Retina (tissue), 1 donor: ENCODE measurements around the gene SORCS3.

Experiments
- DNase-seq: peaks from one replicate; pipeline ENCODE4 v3.0.0-alpha.2; 2016

Gene SORCS3

DNA sequence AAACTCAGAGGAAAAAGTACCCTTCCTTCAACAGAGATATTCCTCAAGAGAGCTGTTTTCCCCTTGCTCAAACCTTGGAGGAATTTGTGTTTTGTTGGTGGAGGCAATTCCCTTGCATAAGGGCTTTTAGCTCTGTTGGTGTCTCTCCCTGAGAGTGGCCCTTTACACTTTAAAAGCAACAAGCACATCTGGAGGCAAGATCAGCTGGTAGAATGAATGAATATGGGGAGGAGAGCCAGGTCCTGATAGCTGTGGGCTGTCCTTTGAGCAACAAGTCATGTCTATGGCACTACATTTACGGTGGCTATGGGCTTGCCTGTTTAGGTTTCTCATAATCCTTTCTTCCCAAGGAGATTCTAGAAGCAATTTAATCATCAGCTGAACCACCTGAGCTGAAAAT, 384.0 kb downstream of the SORCS3 start:
- DNase-seq: no peak

- DNase-seq: no peak
These were observed 385.5 kb downstream of the SORCS3 start for GRCh38 chr10:105026566-105026965.

DNA sequence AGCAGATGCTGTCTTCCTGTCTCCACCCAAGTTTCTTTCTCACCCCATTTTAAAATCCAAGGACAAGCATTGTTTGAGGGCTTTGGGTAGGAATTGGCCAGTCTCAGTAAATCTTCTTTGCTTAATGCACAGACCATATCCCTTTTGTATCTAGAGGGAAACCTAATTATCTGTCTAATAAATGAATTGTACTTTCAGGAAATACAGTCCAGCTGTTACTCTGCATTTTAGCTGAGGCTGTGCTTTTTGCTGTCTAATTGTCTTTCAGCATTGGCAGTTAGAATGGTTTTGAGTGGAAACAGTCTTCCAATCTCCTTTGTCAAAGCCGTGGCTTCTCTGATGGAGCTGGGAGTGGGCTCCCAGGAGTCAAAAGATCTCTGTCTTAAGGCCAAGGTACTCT, 388.2 kb downstream of the SORCS3 start:
- no peak for DNase-seq

DNA sequence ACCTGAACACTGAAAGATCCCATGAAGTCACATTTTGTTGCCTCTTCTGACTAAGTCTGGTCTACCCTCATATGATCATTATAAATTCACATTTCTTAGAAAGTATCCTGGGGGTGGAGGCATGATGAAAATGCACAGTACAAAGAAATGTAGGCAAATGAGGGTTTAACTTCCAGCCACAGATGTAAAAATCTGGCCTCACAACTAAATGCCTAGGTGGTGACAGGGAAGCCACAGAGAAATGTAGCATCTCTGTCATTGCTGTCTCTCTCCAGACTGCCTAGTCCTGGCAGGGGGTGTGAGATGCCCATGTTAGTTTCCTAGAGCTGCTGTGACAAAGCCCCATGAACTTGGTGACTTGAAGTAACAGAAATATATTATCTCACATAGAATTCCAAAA, 395.9 kb downstream of the SORCS3 start:
- no peak for DNase-seq

DNA sequence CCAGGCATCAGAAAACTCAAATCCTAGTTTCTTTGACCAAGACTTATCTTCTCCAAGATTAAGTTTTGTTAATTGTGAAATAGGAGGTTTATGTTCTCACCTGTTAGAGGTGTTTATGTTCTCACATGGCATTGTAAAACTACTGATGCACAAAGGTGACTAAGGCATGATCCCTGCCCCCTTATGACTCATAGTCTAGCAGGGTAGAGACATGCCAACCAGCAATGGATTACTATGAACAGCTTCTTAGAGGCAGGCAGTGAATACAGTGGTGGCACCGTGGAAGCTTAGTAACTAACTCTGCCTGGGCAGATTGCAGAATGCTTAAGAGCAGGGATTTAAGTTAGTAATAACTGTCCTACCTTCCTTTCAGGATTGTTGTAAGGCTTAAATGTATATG, 400.9 kb downstream of the SORCS3 start:
- DNase-seq: no peak

- DNase-seq: no peak
These were observed 401.9 kb downstream of the SORCS3 start for GRCh38 chr10:105042906-105043552.

- DNase-seq: no peak
These were observed 403.8 kb downstream of the SORCS3 start for GRCh38 chr10:105044902-105045301.

DNA sequence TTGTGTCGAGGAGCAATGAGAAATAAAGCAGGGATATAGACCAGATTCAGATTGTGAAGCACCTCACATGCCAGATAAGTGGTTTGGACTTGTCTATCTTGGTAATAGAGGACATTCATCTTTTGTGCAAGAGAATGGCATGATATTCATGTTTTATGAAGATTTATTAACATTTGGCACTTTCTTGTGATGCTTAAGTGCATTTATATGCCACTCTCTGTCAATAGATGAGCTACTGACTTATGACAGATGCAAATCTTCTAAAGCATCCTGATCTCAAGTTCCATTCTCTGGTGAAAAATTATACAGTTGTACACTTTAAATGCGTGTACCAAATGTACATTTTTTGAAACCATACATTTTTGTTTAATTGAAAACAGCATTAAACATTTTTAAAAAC, 415.3 kb downstream of the SORCS3 start:
- no peak for DNase-seq

DNA sequence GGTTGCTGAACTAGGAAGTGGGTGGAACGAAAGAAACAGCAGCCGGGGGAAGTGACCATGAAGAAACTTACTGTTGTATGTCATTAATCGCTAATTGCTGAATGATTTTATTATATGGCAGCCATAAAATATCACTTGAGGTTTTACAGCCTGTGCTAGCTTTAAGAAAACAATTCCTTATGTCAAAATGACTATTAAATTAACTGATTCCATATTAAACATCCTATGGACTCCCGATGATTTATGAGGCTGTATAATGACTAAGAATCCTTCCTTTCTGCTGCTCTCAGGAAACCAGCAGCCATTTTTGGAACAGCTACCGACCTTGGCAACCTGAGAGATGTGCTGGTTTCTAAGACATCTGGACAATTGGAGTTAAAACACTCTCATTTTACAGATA, 421.9 kb downstream of the SORCS3 start:
- DNase-seq: no peak

GRCh38 chr10:105063796-105064195, 422.7 kb downstream of the SORCS3 start:
- DNase-seq: peak; percentile 63

- DNase-seq: no peak
These were observed 427.4 kb downstream of the SORCS3 start for GRCh38 chr10:105068497-105068896.

GRCh38 chr10:105070249-105070648, 429.2 kb downstream of the SORCS3 start:
- no peak for DNase-seq

GRCh38 chr10:105070952-105071351, 429.9 kb downstream of the SORCS3 start:
- no peak for DNase-seq

DNA sequence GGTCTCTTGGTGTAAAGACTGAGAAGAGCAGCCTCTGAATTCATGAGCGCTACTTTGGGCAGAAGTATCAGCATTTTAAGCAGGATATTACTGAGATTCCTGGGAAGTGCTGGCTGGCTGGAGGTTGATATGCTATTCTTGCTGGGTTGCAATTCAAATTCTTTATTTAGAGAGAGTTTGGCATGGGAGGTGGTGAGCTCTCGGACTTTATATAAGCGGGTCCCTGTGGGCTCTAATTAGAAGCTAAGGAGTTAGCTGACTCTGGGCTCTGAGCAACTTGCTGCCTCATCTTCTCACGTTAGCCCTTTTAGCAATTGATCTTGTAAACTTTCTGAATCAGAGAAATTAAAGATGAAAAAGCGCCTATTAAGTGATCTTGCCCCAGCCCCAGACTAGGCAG, 430.9 kb downstream of the SORCS3 start:
- DNase-seq: no peak

DNA sequence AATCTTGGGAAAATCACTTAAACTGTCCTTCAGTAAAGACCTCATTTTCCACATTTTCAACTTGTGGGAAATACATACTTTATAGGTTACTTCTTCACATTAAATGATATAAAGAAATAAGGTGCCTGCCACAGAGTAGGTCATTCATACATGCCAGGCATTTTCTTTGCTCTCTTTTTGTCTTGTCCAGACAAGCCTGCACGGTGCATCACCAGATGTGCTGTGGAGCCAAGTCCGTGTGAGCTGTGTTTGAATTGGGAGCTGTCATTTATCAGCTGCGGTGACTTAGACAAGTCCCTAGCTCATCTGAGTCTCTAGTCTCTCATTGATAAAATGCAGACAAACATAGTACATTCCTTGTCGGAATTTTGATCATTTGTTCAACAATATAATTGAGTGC, 432.9 kb downstream of the SORCS3 start:
- no peak for DNase-seq

DNA sequence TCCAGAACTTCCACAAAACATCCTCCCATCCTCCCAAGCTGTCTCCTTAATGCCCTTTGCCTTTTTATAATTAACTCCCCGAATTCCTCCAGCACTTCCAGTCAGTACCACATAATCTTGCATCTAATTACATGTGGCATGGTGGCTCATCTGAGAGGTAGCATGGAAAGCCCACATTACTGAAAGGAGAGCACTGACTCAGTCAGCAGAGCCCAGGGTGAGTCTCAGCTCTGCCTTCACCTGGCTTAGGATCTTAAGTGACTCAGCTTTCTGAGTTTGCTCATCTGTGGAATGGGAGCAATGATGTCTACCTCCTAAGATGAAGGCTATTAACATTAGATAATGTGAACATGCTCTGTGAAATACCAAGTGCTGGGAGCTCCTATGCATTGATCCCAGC, 433.9 kb downstream of the SORCS3 start:
- DNase-seq: no peak

- DNase-seq: no peak
These were observed 444.9 kb downstream of the SORCS3 start for GRCh38 chr10:105085980-105086379.

DNA sequence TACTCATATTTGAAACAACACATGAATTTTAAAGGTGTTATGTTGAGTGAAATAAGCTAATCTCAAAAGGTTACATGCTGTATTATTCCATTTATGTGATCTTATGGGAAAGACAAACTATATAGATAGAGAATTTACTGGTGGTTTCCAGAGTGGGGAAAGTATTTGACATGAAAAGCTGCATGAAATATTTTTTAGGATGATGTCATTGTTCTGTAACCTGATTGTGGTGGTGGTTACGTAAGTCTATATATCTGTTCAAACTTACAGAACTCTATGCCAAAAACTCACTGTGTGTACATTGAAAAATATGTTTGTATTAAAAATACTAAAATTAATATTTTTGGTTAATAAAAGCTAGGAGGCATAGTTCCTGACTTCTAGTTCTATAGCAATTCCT, 453.0 kb downstream of the SORCS3 start:
- no peak for DNase-seq

DNA sequence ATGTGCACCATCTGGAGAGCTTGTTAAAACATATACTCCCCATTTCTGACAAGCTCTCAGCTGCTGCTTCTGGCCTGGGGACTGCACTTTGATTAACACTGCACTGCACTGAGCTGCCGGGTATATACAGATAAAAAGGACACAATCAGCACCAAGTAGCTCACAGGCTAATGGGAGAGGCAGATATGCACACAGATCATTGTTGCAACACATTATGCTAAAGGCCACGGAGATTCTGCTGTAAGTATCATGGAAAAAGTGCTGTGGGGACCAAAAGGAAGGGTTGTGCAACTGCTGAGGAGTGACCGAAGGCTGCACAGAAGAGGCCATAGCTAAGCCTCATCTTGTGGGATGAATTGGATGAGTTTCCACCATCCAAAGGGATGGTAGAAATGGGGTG, 455.2 kb downstream of the SORCS3 start:
- DNase-seq: no peak

- DNase-seq: no peak
These were observed 461.9 kb downstream of the SORCS3 start for GRCh38 chr10:105102977-105103376.

- no peak for DNase-seq
These were observed 463.2 kb downstream of the SORCS3 start for GRCh38 chr10:105104297-105104696.

DNA sequence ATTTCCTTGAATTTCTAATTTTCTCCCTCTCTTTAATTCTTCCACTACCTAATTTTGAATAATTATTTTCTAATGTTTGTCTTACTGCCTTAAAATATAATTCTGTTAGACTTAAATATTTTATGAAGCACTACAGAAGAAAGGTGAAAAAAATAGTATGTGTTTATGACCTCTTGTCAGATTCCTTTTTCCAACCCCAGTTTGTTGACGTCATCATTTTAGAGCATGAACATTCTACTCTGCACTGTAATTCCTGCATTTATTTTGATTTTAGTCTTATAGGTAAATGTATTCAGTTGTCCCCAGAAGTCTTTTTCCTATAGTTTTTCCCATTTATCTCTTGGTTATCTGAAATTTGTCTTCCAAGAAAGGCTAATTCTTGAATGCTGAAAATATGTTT, 468.1 kb downstream of the SORCS3 start:
- DNase-seq: no peak

DNA sequence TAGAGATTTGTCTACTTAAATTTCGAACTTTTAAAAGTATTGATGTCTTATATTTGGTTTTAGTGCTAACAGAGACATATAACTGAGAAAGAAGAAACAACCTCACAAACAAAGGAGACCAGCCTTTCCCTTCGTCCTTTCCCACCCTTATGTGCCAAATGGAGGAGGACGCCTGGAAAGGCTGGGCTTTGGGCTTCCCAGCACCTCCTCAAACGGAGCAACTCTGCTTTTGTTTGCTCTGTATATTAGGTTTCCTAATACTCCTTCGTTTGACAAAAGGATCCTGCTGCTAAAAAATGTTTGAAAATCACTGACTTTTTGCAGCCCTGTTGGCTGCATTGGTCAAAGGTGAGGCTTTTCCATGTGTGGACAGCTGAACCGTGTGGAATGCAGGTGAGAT, 471.8 kb downstream of the SORCS3 start:
- no peak for DNase-seq

- DNase-seq: no peak
These were observed 472.6 kb downstream of the SORCS3 start for GRCh38 chr10:105113666-105114065.

DNA sequence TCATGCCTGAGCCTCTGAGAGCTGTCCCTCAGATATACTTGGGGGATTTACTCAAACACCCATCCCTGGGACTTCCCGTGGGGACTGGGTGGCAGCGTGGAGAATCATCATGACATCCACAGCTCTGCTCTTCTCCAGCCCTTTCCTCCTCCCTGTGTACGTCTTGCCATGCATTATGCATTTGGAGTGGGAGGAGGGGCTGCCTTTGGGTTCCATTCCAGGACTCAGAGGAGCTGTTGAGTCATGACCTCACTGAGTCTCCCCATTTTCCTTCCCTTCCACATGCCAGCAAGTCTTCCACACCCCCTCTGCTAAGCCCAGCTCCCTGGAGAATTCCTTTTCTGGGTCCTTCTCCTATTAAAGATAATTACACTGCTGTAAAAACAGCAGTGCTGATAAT, 480.7 kb downstream of the SORCS3 start:
- DNase-seq: no peak

DNA sequence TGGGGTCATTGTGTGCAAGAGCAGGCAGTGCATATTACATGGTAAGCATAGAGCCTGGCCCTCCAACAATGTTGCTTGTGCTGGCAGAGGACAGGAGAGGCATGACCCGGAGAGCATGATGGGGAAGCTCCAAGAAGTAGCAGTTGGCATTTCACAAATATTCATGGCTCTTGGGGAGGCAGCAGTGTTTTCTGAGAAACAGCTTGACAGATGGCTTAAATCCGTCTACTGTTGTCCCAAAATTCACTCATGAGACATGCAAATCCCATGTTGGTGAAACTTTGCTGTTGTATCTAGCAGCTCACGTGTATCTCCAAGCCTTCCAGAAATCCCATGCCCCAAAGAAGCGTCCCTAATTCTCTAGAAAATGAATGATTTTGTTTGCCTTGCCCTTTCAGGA, 487.0 kb downstream of the SORCS3 start:
- no peak for DNase-seq
